ENCODE data around the gene TREH. TPM values are rescaled to one million over a fixed set of nuclear protein-coding genes. Genes with fewer than 3 reads are reported as not detected.

TREH gene
- total and polyA plus RNA-seq, 2 donors from 2014 or later, result 1.0 to 10.2 TPM

Small RNA genes lying within 50 kb of the gene (microRNA-seq; reads per million reads assigned to microRNA genes)
- not detected for gene MIR6716

Other genes with a start within 250 kb of the TREH start
- 85.1 TPM for gene KMT2A, start 243.2 kb downstream of the TREH start, total RNA-seq
- 5.6 TPM for gene KMT2A, start 243.2 kb downstream of the TREH start, polyA plus RNA-seq (ENCODE audit: insufficient read depth, low read depth, low replicate concordance)
- gene TTC36, start 152.2 kb downstream of the TREH start, total RNA-seq, result 1.1 TPM
- gene TTC36, start 152.2 kb downstream of the TREH start, polyA plus RNA-seq (ENCODE audit: insufficient read depth, low read depth, low replicate concordance), result 12.7 TPM
- gene TMEM25, start 148.5 kb downstream of the TREH start, total RNA-seq, result 30.7 TPM
- 36.8 TPM for gene TMEM25, start 148.5 kb downstream of the TREH start, polyA plus RNA-seq (ENCODE audit: insufficient read depth, low read depth, low replicate concordance)
- gene IFT46, start 113.7 kb downstream of the TREH start, total RNA-seq, result 21.1 TPM
- 28.7 TPM for gene IFT46, start 113.7 kb downstream of the TREH start, polyA plus RNA-seq (ENCODE audit: insufficient read depth, low read depth, low replicate concordance)
- 107 TPM for gene ARCN1, start 107.2 kb downstream of the TREH start, total RNA-seq
- 64.7 TPM for gene ARCN1, start 107.2 kb downstream of the TREH start, polyA plus RNA-seq (ENCODE audit: insufficient read depth, low read depth, low replicate concordance)
- gene PHLDB1, start 72.0 kb downstream of the TREH start, total RNA-seq, result 118 TPM
- gene PHLDB1, start 72.0 kb downstream of the TREH start, polyA plus RNA-seq (ENCODE audit: insufficient read depth, low read depth, low replicate concordance), result 39.1 TPM
- 121 TPM for gene DDX6, start 111.5 kb upstream of the TREH start, total RNA-seq
- gene DDX6, start 111.5 kb upstream of the TREH start, polyA plus RNA-seq (ENCODE audit: insufficient read depth, low read depth, low replicate concordance), result 22.5 TPM
- gene CXCR5, start 204.2 kb upstream of the TREH start, total RNA-seq, result 1.1 TPM
- not detected for gene CXCR5, start 204.2 kb upstream of the TREH start, polyA plus RNA-seq (ENCODE audit: insufficient read depth, low read depth, low replicate concordance)
- gene BCL9L, start 246.3 kb upstream of the TREH start, total RNA-seq, result 57.5 TPM
- 5.0 TPM for gene BCL9L, start 246.3 kb upstream of the TREH start, polyA plus RNA-seq (ENCODE audit: insufficient read depth, low read depth, low replicate concordance)

All from kidney (tissue), 2 donors.